A549 (cell line): ENCODE measurements around the gene RGP1.

ENCODE experiments used
- CBX8 ChIP-seq: fragments of 200-600 bp; sonication (generic); IDR thresholded peaks from 2 replicates; pipeline ENCODE4 v1.6.1; 2016
- CHD4 ChIP-seq: fragments of 200-600 bp; sonication (generic); IDR thresholded peaks from 2 replicates; pipeline ENCODE4 v1.6.1; 2016; ENCODE audit warnings: antibody characterized with exemption, mild to moderate bottlenecking, borderline replicate concordance
- CTCF ChIP-seq: fragments of >200 bp; sonication (Bioruptor Twin); formaldehyde crosslinking; IDR thresholded peaks from 3 replicates; pipeline ENCODE4 v1.5.1; 2016
- ESRRA ChIP-seq: fragments of 150-350 bp; IDR thresholded peaks from 2 replicates; pipeline ENCODE4 v1.6.1; 2014; ENCODE audit warnings: mild to moderate bottlenecking, low read length, borderline replicate concordance
- FOXS1 ChIP-seq: fragments of 250-450 bp; sonication (Bioruptor Pico); IDR thresholded peaks from 2 replicates; pipeline ENCODE4 v1.5.0; 2020; ENCODE audit warnings: mild to moderate bottlenecking, moderate library complexity
- GATA3 ChIP-seq: IDR thresholded peaks from 2 replicates; pipeline ENCODE4 v1.6.1; 2012; ENCODE audit warnings: borderline replicate concordance
- JUNB ChIP-seq: fragments of >200 bp; sonication (Bioruptor Twin); formaldehyde crosslinking; IDR thresholded peaks from 2 replicates; pipeline ENCODE4 v1.6.1; 2016
- KDM1A ChIP-seq: fragments of 200-600 bp; sonication (generic); IDR thresholded peaks from 2 replicates; pipeline ENCODE4 v1.6.1; 2016; ENCODE audit warnings: low read depth, mild to moderate bottlenecking
- MAFK ChIP-seq: fragments of 450-650 bp; IDR thresholded peaks from 2 replicates; pipeline ENCODE4 v1.6.1; 2014; ENCODE audit not compliant: partially characterized antibody
- NFE2L2 ChIP-seq: fragments of 150-350 bp; conservative IDR thresholded peaks from 2 replicates; pipeline ENCODE4 v1.6.1; 2014; ENCODE audit warnings: low read length
- RFX5 ChIP-seq: fragments of 450-650 bp; IDR thresholded peaks from 2 replicates; pipeline ENCODE4 v1.7.1; 2014; ENCODE audit warnings: antibody characterized with exemption, mild to moderate bottlenecking, moderate library complexity
- USF2 ChIP-seq: fragments of 450-650 bp; IDR thresholded peaks from 2 replicates; pipeline ENCODE4 v1.6.1; 2014; ENCODE audit warnings: antibody characterized with exemption

DNA sequence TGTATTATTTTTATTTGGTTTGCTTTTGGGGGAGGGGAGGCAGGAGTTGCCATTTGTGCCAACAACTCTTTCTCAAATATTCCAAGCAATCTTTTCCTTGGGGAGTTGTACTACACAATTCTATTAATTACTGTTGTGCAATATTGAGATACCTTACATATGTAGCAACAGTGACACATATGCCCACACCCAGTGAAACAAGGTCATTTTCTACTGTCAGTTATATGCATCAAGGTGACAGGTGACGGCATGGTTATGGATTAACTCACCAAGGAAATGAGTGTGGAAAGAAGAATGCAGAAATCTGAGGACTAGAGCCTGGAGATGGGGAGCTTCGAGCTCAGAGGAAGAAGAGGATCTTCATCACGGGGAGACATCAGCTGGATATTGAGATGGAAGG, 22.9 kb downstream of the RGP1 start:
- no peak for TF ChIP-seq FOXS1 (CRISPR knock-in tag)
- no peak for TF ChIP-seq MAFK
- no peak for TF ChIP-seq KDM1A
- TF ChIP-seq RFX5 = no peak
- no peak for TF ChIP-seq JUNB
- no peak for TF ChIP-seq NFE2L2
- TF ChIP-seq CTCF = no peak
- no peak for TF ChIP-seq USF2
- TF ChIP-seq ESRRA = no peak
- no peak for TF ChIP-seq CBX8
- no peak for TF ChIP-seq CHD4
- no peak for TF ChIP-seq GATA3
